Left cardiac atrium (tissue), 4 donors: ENCODE measurements around the gene ACLY. TPM values are rescaled to one million over a fixed set of nuclear protein-coding genes. Genes with fewer than 3 reads are reported as not detected.
"Not testable (repeated sequence)": the region's sequence is repeated elsewhere in the genome, so short reads cannot be mapped to it uniquely, and the experiment has no call there.

Source experiments
- ATAC-seq, 2 donors: fragments of 200-7000 bp; cut with Tn5 transposase; one replicate each; pipeline ENCODE4 v1.9.1; 2020; ENCODE audit warnings: mild to moderate bottlenecking in 2 of 2, moderate library complexity in 2 of 2
- DNase-seq: peaks from one replicate; pipeline ENCODE4 v3.0.0-alpha.2; 2020
- intact Hi-C, 2 donors: fragments of 100-400 bp; cut with DNase I; formaldehyde crosslinking; loops; one replicate each; pipeline versions ENCODE4 v1.14.1 to v1.15.1; 2022 to 2023
- total RNA-seq, 2 donors: library from RNA; stranded (reverse); fragmentation: NEBNext Ultra II Directional; extraction: Animal tissue kit (Norgen Biotek cat#: 25700); gene quantifications; one replicate each; pipeline ENCODE4 v1.2.1, GENCODE V29; 2021
- donor health status: DM: no; HTN: yes; CAD: no.
- donor health status: DM: no; HTN: yes; CAD: no; lungs with severe emphysema.
- donor health status: DM: yes; HTN: yes; CAD: no.
- donor health status: Dilated cardiomyopathy.

The ACLY gene
- total RNA-seq, 2 donors from 2014 or later: 58.7 to 72.2 TPM

- intact Hi-C loops, ATAC-seq, DNase-seq: not testable (repeated sequence)
Observed at GRCh38 chr17:41851382-41851781, 67.4 kb downstream of the ACLY start.

- DNase-seq (no peak), ATAC-seq (no peak)
- intact Hi-C loops: no loop called here
Observed at GRCh38 chr17:41849251-41849990, 69.3 kb downstream of the ACLY start.

- intact Hi-C loops: no loop called here
- ATAC-seq: no peak
- no peak for DNase-seq
Observed at GRCh38 chr17:41848788-41849187, 70.0 kb downstream of the ACLY start.

GRCh38 chr17:41844971-41845370 lies 73.8 kb downstream of the ACLY start:
- intact Hi-C loops: no loop called here
- no peak for DNase-seq
- no peak for ATAC-seq

- intact Hi-C loops, ATAC-seq, DNase-seq: not testable (repeated sequence)
Observed at GRCh38 chr17:41840781-41841180, 78.0 kb downstream of the ACLY start.

GRCh38 chr17:41839448-41839847 lies 79.3 kb downstream of the ACLY start:
- intact Hi-C loops, DNase-seq, ATAC-seq: not testable (repeated sequence)

- intact Hi-C loops: no loop called here
- DNase-seq: no peak
- ATAC-seq: no peak
Observed at GRCh38 chr17:41837761-41838538, 80.8 kb downstream of the ACLY start, which contains the start of gene KLHL10. Gene KLHL10 (plus strand): TSS chr17:41837825. CDS start chr17:41837933, 108 bp downstream.

GRCh38 chr17:41836550-41837196 lies 82.1 kb downstream of the ACLY start:
- no peak for DNase-seq
- intact Hi-C loops: no loop called here
- ATAC-seq: no peak

GRCh38 chr17:41835800-41836549 lies 82.8 kb downstream of the ACLY start, which contains the start of gene NT5C3B:
Gene NT5C3B (minus strand): TSS chr17:41836232. CDS start chr17:41836193, 39 bp downstream.
- peak; percentile 95 to 96 for ATAC-seq
- intact Hi-C loops: no loop called here
- peak; percentile 75 for DNase-seq

- intact Hi-C loops: no loop called here
- DNase-seq: no peak
- ATAC-seq: peak; percentile 55 to 69
Observed at GRCh38 chr17:41835214-41835799, 83.4 kb downstream of the ACLY start.

- ATAC-seq, DNase-seq, intact Hi-C loops: not testable (repeated sequence)
Observed at GRCh38 chr17:41829961-41830360, 88.8 kb downstream of the ACLY start.

GRCh38 chr17:41825175-41825845 lies 93.4 kb downstream of the ACLY start:
- ATAC-seq (no peak), DNase-seq (no peak)
- intact Hi-C loops: no loop called here

GRCh38 chr17:41824086-41824485 lies 94.7 kb downstream of the ACLY start:
- DNase-seq: no peak
- ATAC-seq: no peak
- intact Hi-C loops: no loop called here

- intact Hi-C loops: no loop called here
- DNase-seq: no peak
- ATAC-seq: no peak
Observed at GRCh38 chr17:41823580-41823979, 95.2 kb downstream of the ACLY start.

- ATAC-seq (no peak), DNase-seq (no peak)
- intact Hi-C loops: no loop called here
Observed at GRCh38 chr17:41823141-41823524, 95.6 kb downstream of the ACLY start.

- intact Hi-C loops: no loop called here
- ATAC-seq: no peak
- DNase-seq: no peak
Observed at GRCh38 chr17:41822216-41823140, 96.3 kb downstream of the ACLY start.

- ATAC-seq (no peak), DNase-seq (no peak)
- intact Hi-C loops: no loop called here
Observed at GRCh38 chr17:41821776-41822175, 97.0 kb downstream of the ACLY start.
